Tibial artery (tissue), 4 donors: ENCODE results near the gene TRABD2B.
A peak's percentile ranks its signal among the peaks of the same experiment; 100 is the strongest.

Source experiments
- DNase-seq, 2 donors: peaks; one replicate each; pipeline ENCODE4 v3.0.0-alpha.2; 2019
- H3K27ac ChIP-seq, 2 donors: fragments of 200-600 bp; sonication (generic) in 1 of 2; 1 replicate in 1 of 2; 2 replicates in 1 of 2; pipeline ENCODE4 v1.5.1; 2018 to 2019; ENCODE audit warnings: mild to moderate bottlenecking in 1 of 2
- H3K27me3 ChIP-seq, 2 donors: fragments of 200-600 bp; sonication (generic) in 1 of 2; one replicate each; pipeline versions ENCODE4 v1.5.1 to v1.6.0; 2016 to 2019
- H3K36me3 ChIP-seq, 3 donors: fragments of 200-600 bp; sonication (generic) in 2 of 3; one replicate each; pipeline ENCODE4 v1.5.1; 2016 to 2019; ENCODE audit warnings: mild to moderate bottlenecking in 2 of 3
- H3K4me1 ChIP-seq, 4 donors: fragments of 200-600 bp; sonication (generic) in 2 of 4; 1 replicate in 3 of 4; 2 replicates in 1 of 4; pipeline ENCODE4 v1.5.1; 2016 to 2019
- H3K4me3 ChIP-seq, 2 donors: fragments of 200-600 bp; sonication (generic) in 1 of 2; 1 replicate in 1 of 2; 2 replicates in 1 of 2; pipeline ENCODE4 v1.5.1; 2018 to 2019; ENCODE audit warnings: mild to moderate bottlenecking in 2 of 2
- H3K9me3 ChIP-seq, 3 donors: fragments of 200-600 bp; sonication (generic) in 1 of 3; one replicate each; pipeline ENCODE4 v1.5.1; 2016 to 2019
- intact Hi-C: fragments of 100-400 bp; cut with DNase I; formaldehyde crosslinking; loops from one replicate; pipeline ENCODE4 v1.15.0; 2023; ENCODE audit warnings: low total_unique reads
- TF ChIP-seq, protein P1 (sequence below), 2 experiments: fragments of 200-600 bp in 1 of 2; fragments of 450-650 bp in 1 of 2; IDR thresholded peaks; one replicate each; pipeline ENCODE4 v1.5.1; 2017 to 2019; ENCODE audit warnings: antibody characterized with exemption in 2 of 2, mild to moderate bottlenecking in 1 of 2, moderate library complexity in 1 of 2

Gene TRABD2B

DNA sequence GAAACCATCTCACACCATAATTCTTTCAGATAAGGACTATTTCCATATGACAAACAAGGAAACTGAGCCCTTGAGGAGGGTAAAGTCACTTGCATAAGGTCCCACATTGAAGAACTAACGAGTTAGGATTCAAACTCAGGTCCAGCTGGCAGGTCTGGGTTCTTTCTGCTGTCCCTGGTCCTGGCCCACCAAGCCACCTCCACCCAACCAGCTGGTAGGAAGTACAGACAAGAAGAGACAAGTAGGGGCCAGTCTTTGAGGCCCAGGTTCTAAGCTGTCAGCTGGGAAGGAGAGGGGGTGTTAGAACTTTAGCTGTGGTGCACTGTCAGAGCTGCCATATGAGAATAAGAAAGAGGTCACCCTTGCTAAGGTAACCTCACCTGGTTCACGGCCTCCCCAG is 188.6 kb downstream of the TRABD2B start:
- Histone ChIP-seq H3K9me3 (no peaks in the 10 kb centered on the region), H3K4me1 (peaks cover 0 to 81% (median 52%) of the 10 kb centered on the region in 4 donors), H3K27ac (peak overlapping the region; percentile 56 to 71), H3K27me3 (no peaks in the 10 kb centered on the region), H3K4me3 (no peak overlapping the region), H3K36me3 (no peaks in the 10 kb centered on the region)
- TF ChIP-seq, protein P1, sequence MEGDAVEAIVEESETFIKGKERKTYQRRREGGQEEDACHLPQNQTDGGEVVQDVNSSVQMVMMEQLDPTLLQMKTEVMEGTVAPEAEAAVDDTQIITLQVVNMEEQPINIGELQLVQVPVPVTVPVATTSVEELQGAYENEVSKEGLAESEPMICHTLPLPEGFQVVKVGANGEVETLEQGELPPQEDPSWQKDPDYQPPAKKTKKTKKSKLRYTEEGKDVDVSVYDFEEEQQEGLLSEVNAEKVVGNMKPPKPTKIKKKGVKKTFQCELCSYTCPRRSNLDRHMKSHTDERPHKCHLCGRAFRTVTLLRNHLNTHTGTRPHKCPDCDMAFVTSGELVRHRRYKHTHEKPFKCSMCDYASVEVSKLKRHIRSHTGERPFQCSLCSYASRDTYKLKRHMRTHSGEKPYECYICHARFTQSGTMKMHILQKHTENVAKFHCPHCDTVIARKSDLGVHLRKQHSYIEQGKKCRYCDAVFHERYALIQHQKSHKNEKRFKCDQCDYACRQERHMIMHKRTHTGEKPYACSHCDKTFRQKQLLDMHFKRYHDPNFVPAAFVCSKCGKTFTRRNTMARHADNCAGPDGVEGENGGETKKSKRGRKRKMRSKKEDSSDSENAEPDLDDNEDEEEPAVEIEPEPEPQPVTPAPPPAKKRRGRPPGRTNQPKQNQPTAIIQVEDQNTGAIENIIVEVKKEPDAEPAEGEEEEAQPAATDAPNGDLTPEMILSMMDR (IDR thresholded peaks at IDR 0.05): no peak
- DNase-seq: no peak
- intact Hi-C loops: no loop called here

GRCh38 chr1:47805921-47806361 is 191.2 kb downstream of the TRABD2B start:
- no peak overlapping the region for H3K4me3 ChIP-seq
- no peaks in the 10 kb centered on the region for H3K9me3 ChIP-seq
- DNase-seq: no peak
- intact Hi-C loops: no loop called here
- H3K27me3 ChIP-seq: no peaks in the 10 kb centered on the region
- TF ChIP-seq, protein P1 (IDR thresholded peaks at IDR 0.05): no peak
- H3K27ac ChIP-seq: peak overlapping the region; percentile 63 to 67
- peaks cover 1 to 5% (median 5%) of the 10 kb centered on the region in 3 donors for H3K36me3 ChIP-seq
- H3K4me1 ChIP-seq: peaks cover 0 to 87% (median 53%) of the 10 kb centered on the region in 4 donors

DNA sequence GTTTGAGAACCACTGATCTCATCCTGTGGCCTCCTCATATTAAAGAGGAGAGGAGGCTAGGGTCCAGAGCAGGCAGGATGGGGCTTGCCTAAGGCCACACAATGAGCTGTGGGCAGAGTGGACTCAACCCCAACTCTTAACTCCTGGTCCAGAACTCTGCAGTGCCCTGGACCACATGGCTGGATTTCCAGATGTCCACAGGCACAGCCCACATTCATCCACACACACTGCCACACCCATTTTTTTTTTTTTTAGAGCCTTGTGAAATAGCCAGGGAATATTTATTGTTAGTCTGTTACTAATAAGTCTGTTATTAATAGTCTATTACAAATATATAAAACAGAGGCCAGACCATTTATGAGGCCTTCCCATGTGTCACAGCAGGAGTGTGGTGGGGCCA is 192.2 kb downstream of the TRABD2B start:
- Histone ChIP-seq H3K4me3 (no peak overlapping the region), H3K27me3 (no peaks in the 10 kb centered on the region), H3K4me1 (peaks cover 0 to 77% (median 49%) of the 10 kb centered on the region in 4 donors), H3K9me3 (no peaks in the 10 kb centered on the region), H3K27ac (peak overlapping the region; percentile 63 to 67), H3K36me3 (peaks cover 10 to 14% (median 14%) of the 10 kb centered on the region in 3 donors)
- TF ChIP-seq, protein P1 (IDR thresholded peaks at IDR 0.05): no peak
- no peak for DNase-seq
- intact Hi-C loops: no loop called here

DNA sequence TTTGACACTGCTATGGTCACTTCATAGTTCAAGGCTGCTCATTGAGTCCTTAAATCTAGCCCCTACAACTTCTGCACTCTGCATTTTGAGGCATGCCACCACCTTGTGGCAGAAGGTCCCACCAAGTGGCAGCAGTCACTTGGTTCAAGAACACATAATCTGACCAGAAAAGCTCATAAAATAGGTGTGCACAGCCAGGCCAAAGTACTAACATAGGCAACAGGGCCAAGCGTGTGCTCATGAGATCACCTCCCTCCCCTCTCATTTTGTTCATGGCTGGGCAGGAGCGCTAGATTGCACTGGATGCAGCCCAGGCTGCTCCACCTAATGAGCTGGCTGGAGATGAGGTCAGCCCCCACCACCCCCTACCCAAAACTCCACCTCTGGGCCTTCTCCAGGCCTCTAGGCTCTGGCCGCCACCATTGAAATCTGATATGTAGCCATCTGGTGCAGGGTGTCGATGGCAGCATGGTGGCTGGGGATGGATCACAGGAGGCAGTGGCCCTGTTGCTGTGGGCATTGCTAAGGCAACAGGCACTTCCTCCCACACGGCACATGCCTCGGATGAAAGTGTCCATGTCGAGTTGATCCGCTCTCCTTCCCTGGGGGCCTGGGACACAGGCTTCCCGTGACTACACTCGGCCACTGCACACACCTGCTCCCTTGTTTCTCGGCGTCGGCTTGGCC is 193.2 kb downstream of the TRABD2B start:
- Histone ChIP-seq H3K27me3 (no peaks in the 10 kb centered on the region), H3K4me1 (peaks cover 0 to 67% (median 42%) of the 10 kb centered on the region in 4 donors), H3K27ac (peak overlapping the region; percentile 63 to 67), H3K4me3 (no peak overlapping the region), H3K36me3 (peaks cover 11 to 25% (median 22%) of the 10 kb centered on the region in 3 donors), H3K9me3 (no peaks in the 10 kb centered on the region)
- DNase-seq: no peak
- TF ChIP-seq, protein P1 (IDR thresholded peaks at IDR 0.05): no peak
- intact Hi-C loops: no loop called here

DNA sequence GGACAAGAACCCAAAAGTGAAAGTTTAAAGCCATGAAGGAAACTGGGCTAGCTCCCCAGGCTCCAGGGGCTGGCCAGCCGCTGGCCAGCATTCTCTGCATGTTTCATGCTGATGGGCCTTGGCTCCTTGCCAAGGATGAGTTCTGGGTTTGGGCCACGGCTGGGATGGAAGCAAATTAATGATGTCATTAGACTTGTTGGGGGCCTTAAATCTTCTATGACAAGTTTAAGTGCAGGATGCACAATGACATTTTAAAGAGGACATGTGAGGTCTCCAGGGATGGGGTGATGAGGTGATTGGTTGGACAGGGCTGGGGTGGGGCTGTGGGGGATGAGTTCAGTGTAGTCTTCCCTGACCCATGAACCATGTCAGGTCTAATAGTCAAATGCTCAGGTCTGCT is 199.6 kb downstream of the TRABD2B start:
- no peak for DNase-seq
- Histone ChIP-seq H3K27ac (peak overlapping the region; percentile 27 to 38), H3K9me3 (no peaks in the 10 kb centered on the region), H3K27me3 (no peaks in the 10 kb centered on the region), H3K36me3 (peaks cover 21 to 47% (median 28%) of the 10 kb centered on the region in 3 donors), H3K4me1 (peaks cover 0 to 39% (median 21%) of the 10 kb centered on the region in 4 donors), H3K4me3 (no peak overlapping the region)
- TF ChIP-seq, protein P1 (IDR thresholded peaks at IDR 0.05): no peak
- intact Hi-C loops: no loop called here
